MM.1S (cell line): ENCODE data around the gene DSTN.

ENCODE experiments used
- DNase-seq: peaks from one replicate; pipeline ENCODE4 v3.0.0-alpha.2; 2015
- H2AFZ ChIP-seq: fragments of 300-600 bp; sonication (generic); 2 replicates; pipeline ENCODE4 v1.6.0; 2016; ENCODE audit warnings: antibody characterized with exemption, low read length
- H3F3A ChIP-seq: fragments of 300-600 bp; sonication (generic); 2 replicates; pipeline ENCODE4 v1.6.1; 2016; ENCODE audit warnings: mild to moderate bottlenecking, antibody characterized with exemption, low read length, moderate library complexity, mixed read lengths; ENCODE audit not compliant: insufficient read depth
- H3K27ac ChIP-seq: fragments of 300-600 bp; sonication (generic); 2 replicates; pipeline ENCODE4 v1.5.1; 2016; ENCODE audit warnings: mild to moderate bottlenecking, low read length
- H3K27me3 ChIP-seq: fragments of 300-600 bp; sonication (generic); replicated peaks from 2 replicates; pipeline ENCODE4 v1.6.0; 2016; ENCODE audit warnings: low read length; ENCODE audit not compliant: insufficient read depth
- H3K36me3 ChIP-seq: fragments of 300-600 bp; sonication (generic); replicated peaks from 2 replicates; pipeline ENCODE4 v1.6.1; 2016; ENCODE audit warnings: mild to moderate bottlenecking, low read length, mixed read lengths; ENCODE audit not compliant: insufficient read depth
- H3K4me1 ChIP-seq: fragments of 300-600 bp; sonication (generic); 2 replicates; pipeline ENCODE4 v1.6.1; 2016; ENCODE audit warnings: low read length, mixed read lengths
- H3K4me2 ChIP-seq: fragments of 300-600 bp; sonication (generic); 2 replicates; pipeline ENCODE4 v1.6.0; 2016; ENCODE audit warnings: low read depth, low read length
- H3K4me3 ChIP-seq: fragments of 300-600 bp; sonication (generic); 2 replicates; pipeline ENCODE4 v1.5.1; 2016; ENCODE audit warnings: low read length, mixed read lengths
- H3K79me2 ChIP-seq: fragments of 300-600 bp; sonication (generic); 2 replicates; pipeline ENCODE4 v1.6.1; 2016; ENCODE audit warnings: mixed run types, low read length, mixed read lengths
- H3K9ac ChIP-seq: fragments of 300-600 bp; sonication (generic); 2 replicates; pipeline ENCODE4 v1.6.1; 2016; ENCODE audit warnings: low read length, mixed read lengths
- H3K9me2 ChIP-seq: fragments of 300-600 bp; sonication (generic); replicated peaks from 2 replicates; pipeline ENCODE4 v1.6.1; 2016; ENCODE audit warnings: mild to moderate bottlenecking, low read length, mixed read lengths; ENCODE audit not compliant: insufficient read depth
- H3K9me3 ChIP-seq: fragments of 300-600 bp; sonication (generic); replicated peaks from 2 replicates; pipeline ENCODE4 v1.6.1; 2016; ENCODE audit warnings: mild to moderate bottlenecking, low read length, mixed read lengths; ENCODE audit not compliant: insufficient read depth
- H4K20me1 ChIP-seq: fragments of 300-600 bp; sonication (generic); 2 replicates; pipeline ENCODE4 v1.6.1; 2016; ENCODE audit warnings: mild to moderate bottlenecking, low read length, moderate library complexity, mixed read lengths; ENCODE audit not compliant: insufficient read depth
- EZH2 ChIP-seq: fragments of 300-600 bp; sonication (generic); optimal IDR thresholded peaks from 2 replicates; pipeline ENCODE3; 2017; ENCODE audit warnings: low read depth, mild to moderate bottlenecking, antibody characterized with exemption, low read length, mixed read lengths
- EZH2phosphoT487 ChIP-seq: fragments of 300-600 bp; sonication (generic); IDR thresholded peaks from 2 replicates; pipeline ENCODE4 v1.6.1; 2018; ENCODE audit warnings: antibody characterized with exemption, low read length
- TF ChIP-seq, protein P1 (sequence below): fragments of 300-600 bp; sonication (generic); IDR thresholded peaks from 2 replicates; pipeline ENCODE4 v1.5.1; 2016; ENCODE audit warnings: antibody characterized with exemption, low read length, mixed read lengths

Gene DSTN

DNA sequence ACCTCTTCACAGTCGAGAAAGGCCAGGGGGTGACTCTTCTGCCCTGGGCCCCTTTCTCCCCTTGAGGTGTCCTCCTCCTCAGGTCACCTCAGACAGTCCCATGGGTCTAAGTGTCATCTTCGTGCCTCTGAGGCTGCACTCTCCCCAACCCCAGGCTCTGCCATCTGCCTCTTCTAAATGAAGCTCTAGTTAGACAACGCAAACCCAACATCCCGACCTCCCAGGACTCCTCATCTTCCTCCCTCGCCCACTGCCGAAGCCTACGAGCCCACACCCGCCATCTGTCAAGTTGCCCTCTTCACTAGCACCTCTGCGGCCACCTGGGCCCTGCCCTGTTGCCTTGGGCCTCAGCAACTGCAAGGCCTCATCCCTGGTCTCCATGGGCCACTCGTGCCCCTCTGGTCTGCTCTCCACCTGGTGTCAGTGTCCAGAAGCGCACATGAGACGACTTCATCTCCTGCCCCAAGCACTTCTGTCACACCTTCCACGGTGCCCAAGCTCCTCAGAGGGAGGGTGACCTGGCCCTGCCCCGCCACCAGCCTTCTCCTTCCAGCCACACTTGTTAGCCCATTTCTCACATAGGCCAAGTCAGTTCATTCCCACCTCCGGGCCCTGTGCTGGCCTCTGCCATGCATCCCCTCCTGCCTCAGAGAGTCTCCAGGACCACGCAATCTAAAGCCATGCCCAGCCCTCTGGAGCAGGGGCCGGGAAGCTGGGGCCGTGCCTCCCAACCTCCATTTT is 58.4 kb downstream of the DSTN start:
- no peak for DNase-seq
- Histone ChIP-seq H3K79me2 (peaks cover 89% of the 10 kb centered on the region), H3K9ac (no peak overlapping the region), H3K4me1 (no peaks in the 10 kb centered on the region), H3K9me2 (no peaks in the 10 kb centered on the region), H4K20me1 (peaks cover 4% of the 10 kb centered on the region; the same call in 1 of the 2 replicates), H3K36me3 (peaks cover 31% of the 10 kb centered on the region), H3K9me3 (no peaks in the 10 kb centered on the region), H3K4me3 (no peak overlapping the region), H3K4me2 (no peak overlapping the region), H3F3A (no peaks in the 10 kb centered on the region), H3K27ac (no peak overlapping the region), H2AFZ (no peak overlapping the region), H3K27me3 (no peaks in the 10 kb centered on the region)
- TF ChIP-seq, protein P1, sequence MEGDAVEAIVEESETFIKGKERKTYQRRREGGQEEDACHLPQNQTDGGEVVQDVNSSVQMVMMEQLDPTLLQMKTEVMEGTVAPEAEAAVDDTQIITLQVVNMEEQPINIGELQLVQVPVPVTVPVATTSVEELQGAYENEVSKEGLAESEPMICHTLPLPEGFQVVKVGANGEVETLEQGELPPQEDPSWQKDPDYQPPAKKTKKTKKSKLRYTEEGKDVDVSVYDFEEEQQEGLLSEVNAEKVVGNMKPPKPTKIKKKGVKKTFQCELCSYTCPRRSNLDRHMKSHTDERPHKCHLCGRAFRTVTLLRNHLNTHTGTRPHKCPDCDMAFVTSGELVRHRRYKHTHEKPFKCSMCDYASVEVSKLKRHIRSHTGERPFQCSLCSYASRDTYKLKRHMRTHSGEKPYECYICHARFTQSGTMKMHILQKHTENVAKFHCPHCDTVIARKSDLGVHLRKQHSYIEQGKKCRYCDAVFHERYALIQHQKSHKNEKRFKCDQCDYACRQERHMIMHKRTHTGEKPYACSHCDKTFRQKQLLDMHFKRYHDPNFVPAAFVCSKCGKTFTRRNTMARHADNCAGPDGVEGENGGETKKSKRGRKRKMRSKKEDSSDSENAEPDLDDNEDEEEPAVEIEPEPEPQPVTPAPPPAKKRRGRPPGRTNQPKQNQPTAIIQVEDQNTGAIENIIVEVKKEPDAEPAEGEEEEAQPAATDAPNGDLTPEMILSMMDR = no peak
- TF ChIP-seq EZH2phosphoT487 = no peak

DNA sequence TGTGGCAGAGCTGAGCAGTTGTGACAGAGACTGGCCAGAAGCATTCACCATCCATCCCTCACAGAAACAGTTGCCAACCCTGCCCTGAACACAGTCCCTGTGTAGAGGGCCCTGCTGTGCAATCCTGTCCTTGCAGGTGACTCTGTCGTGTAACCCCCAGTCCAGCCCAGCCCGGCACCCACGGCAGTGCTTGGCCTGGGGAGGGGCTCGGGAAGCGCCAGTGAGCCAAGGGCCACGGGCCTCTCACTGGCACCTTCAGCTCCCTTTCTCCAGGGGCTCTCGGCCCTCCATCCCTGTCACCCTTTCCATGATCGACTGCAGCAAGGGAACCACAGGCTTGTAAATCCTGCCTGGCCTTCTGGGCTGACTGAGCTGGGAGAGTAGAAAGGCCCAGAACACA is 59.1 kb downstream of the DSTN start:
- DNase-seq = no peak
- no peaks in the 10 kb centered on the region for H3K9me2 ChIP-seq
- H3K4me3 ChIP-seq = no peak overlapping the region
- H4K20me1 ChIP-seq = peaks cover 4% of the 10 kb centered on the region; the same call in 1 of the 2 replicates
- H3K36me3 ChIP-seq = peaks cover 37% of the 10 kb centered on the region
- H3K9ac ChIP-seq = no peak overlapping the region
- no peaks in the 10 kb centered on the region for H3K9me3 ChIP-seq
- H3K27me3 ChIP-seq = no peaks in the 10 kb centered on the region
- TF ChIP-seq, protein P1 = no peak
- TF ChIP-seq EZH2phosphoT487 (no peak), EZH2 (no peak)
- peaks cover 96% of the 10 kb centered on the region for H3K79me2 ChIP-seq
- no peak overlapping the region for H3K27ac ChIP-seq
- no peaks in the 10 kb centered on the region for H3K4me1 ChIP-seq
- H3K4me2 ChIP-seq = no peak overlapping the region
- no peak overlapping the region for H2AFZ ChIP-seq
- H3F3A ChIP-seq = no peaks in the 10 kb centered on the region

DNA sequence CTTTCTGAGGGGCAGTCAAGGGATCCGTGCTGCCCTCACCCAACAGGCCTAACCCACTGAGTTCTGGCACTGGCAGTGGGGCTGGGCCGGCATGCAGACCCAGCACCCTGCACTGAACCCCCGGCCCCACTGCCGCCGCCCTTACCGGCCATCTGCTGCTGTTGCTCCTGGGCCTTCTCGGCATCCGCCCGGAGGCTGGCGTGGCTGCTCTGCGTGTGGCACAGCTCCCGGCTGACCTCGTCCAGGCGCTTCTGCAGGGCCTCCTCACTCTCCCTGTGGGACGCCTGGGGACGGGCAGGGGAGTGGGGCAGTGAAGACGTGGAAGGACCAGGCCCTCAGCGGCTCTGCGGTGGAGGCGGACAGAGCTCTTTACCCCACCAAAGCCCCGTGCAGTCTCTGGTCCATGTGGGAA is 59.8 kb downstream of the DSTN start:
- no peaks in the 10 kb centered on the region for H3K4me1 ChIP-seq
- peaks cover 37% of the 10 kb centered on the region for H3K36me3 ChIP-seq
- H3K79me2 ChIP-seq = peaks cover 97% of the 10 kb centered on the region

More for the DNA sequence above, 59.8 kb downstream of the DSTN start:
- TF ChIP-seq, protein P1 = no peak
- TF ChIP-seq EZH2phosphoT487 (no peak), EZH2 (no peak)
- Histone ChIP-seq H3K27ac (no peak overlapping the region), H4K20me1 (peaks cover 4% of the 10 kb centered on the region; the same call in 1 of the 2 replicates), H3K4me2 (no peak overlapping the region), H3K9ac (no peak overlapping the region), H2AFZ (no peak overlapping the region), H3K9me2 (no peaks in the 10 kb centered on the region), H3K4me3 (no peak overlapping the region), H3K27me3 (no peaks in the 10 kb centered on the region), H3F3A (no peaks in the 10 kb centered on the region), H3K9me3 (no peaks in the 10 kb centered on the region)
- DNase-seq = no peak
